GM18858 (cell line): Measurements from ENCODE around the gene NUP188.
"Not testable (repeated sequence)": the region's sequence is repeated elsewhere in the genome, so short reads cannot be mapped to it uniquely, and the experiment has no call there.

ENCODE experiments used
- ATAC-seq: cut with Tn5 transposase; IDR thresholded peaks from one replicate; pipeline ENCODE4 v1.9.1; 2021; ENCODE audit not compliant: unreplicated experiment

Gene NUP188

GRCh38 chr9:128944966-128945365 lies 2.5 kb upstream of the NUP188 start:
- not testable (repeated sequence) for ATAC-seq

GRCh38 chr9:128945798-128946501 lies 1.5 kb upstream of the NUP188 start:
- no peak for ATAC-seq

GRCh38 chr9:128946571-128947276 lies 775 bp upstream of the NUP188 start:
- no peak for ATAC-seq

- no peak for ATAC-seq
These were observed 297 bp upstream of the NUP188 start for GRCh38 chr9:128947277-128947526.

- ATAC-seq: not testable (repeated sequence)
These were observed 13.9 kb downstream of the NUP188 start for GRCh38 chr9:128961403-128961802.

GRCh38 chr9:128969491-128969890 lies 22.0 kb downstream of the NUP188 start:
- ATAC-seq: no peak

GRCh38 chr9:128972956-128973355 lies 25.5 kb downstream of the NUP188 start:
- ATAC-seq: no peak

GRCh38 chr9:128979111-128979510 lies 31.6 kb downstream of the NUP188 start:
- no peak for ATAC-seq

- no peak for ATAC-seq
These were observed 36.0 kb downstream of the NUP188 start for GRCh38 chr9:128983536-128983935.

GRCh38 chr9:128986671-128987070 lies 39.2 kb downstream of the NUP188 start:
- no peak for ATAC-seq

GRCh38 chr9:128987805-128988204 lies 40.3 kb downstream of the NUP188 start:
- no peak for ATAC-seq

- ATAC-seq: no peak
These were observed 45.5 kb downstream of the NUP188 start for GRCh38 chr9:128992995-128993394.

GRCh38 chr9:128995791-128996190 lies 48.3 kb downstream of the NUP188 start:
- no peak for ATAC-seq

- ATAC-seq: no peak
These were observed 51.0 kb downstream of the NUP188 start for GRCh38 chr9:128998462-128998861.

GRCh38 chr9:128999581-129000206 lies 52.2 kb downstream of the NUP188 start:
- no peak for ATAC-seq

GRCh38 chr9:129001504-129002325 lies 54.2 kb downstream of the NUP188 start:
- no peak for ATAC-seq

GRCh38 chr9:129002992-129003391 lies 55.5 kb downstream of the NUP188 start:
- no peak for ATAC-seq

GRCh38 chr9:129004173-129004572 lies 56.7 kb downstream of the NUP188 start:
- not testable (repeated sequence) for ATAC-seq

- no peak for ATAC-seq
These were observed 58.0 kb downstream of the NUP188 start for GRCh38 chr9:129005336-129005997.

- ATAC-seq: no peak
These were observed 59.0 kb downstream of the NUP188 start for GRCh38 chr9:129006328-129007034.
